T-helper 2 cell treated with Interferon-gamma antibody and Interleukin-4, amounts not matched to agents 100 ng/mL and 5 ng/mL, for 36 hours (primary cell): ENCODE data around the gene AKT3. TPM values are rescaled to one million over a fixed set of nuclear protein-coding genes. Genes with fewer than 3 reads are reported as not detected.
"Not testable (repeated sequence)": the region's sequence is repeated elsewhere in the genome, so short reads cannot be mapped to it uniquely, and the experiment has no call there.

ENCODE experiments used
- intact Hi-C: fragments of 100-400 bp; cut with micrococcal nuclease; formaldehyde crosslinking; loops from one replicate; pipeline ENCODE4 v1.15.1; 2023
- total RNA-seq: library from RNA; stranded (reverse); gene quantifications from 2 replicates; pipeline ENCODE4 v1.2.3, GENCODE V29; 2022

The AKT3 gene
- total RNA-seq, 1 donor from 2014 or later: 23.2 TPM

DNA sequence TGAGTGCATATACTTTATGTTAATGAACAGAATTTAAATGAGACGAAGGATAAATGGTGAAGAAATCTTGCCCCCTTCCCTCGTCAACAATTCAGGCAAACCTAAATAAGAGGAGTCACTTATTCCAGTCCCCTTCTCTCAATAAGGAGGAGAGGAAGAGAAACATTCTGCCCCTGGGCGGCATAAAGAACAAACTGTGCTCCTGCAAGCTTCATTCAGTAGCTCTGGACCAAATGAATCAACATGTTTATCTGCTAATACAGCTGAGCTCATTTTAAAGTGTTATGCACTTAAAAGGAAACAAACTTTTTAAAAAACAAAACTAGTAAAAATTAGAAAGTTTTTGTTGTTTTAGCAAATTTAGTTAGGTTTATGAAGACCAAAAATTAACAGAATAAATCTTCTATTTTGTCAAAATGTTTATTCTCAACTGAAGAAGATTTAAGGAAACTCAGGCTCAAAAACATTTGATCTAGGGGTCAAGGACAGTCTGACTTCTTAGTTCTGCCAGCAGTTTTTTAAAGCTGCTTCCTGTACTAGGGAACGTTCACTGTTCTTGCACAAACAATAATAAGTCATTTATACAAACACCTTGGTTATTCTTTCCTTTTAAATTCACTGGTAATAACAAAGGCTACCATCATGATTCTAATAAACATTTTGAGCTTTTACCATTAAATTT, 58.3 kb downstream of the AKT3 start:
- intact Hi-C loops: no loop called here

DNA sequence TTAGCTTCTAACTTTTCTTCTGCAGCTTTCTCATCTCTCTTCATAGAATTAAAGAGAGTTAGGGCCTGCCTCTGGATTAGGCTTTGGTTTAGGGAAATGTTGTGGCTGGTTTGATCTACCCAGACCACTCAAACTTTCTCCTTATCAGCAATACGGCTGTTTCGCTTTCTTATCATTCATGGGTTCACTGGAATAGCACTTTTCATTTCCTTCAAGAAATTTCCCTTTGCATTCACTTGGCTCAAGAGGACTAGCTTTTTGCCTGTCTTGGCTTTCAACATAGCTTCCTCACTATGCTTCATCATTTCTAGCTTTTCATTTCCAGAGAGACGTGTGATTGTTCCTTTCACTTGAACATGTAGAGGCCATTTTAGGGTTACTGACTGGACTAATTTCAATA, 59.6 kb downstream of the AKT3 start:
- intact Hi-C loops: no loop called here

DNA sequence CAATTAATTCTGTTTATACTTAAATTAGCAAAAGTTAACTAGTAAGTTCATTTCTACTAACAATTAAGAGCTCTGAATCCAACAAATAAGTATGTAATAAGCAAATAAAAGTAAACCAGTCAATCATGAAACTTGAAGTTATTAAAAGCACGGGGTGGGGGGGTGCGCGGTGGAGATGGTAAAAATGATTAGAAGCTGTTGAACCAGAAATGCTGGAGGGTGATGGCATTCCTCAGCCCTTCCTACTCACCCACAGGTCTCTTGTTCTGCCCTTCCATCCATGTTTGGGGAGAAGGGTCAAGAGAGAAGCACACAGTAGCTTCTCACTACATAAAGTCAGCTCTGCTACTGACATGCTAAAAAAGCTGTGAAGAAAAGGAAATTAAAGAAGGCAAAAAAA, 63.5 kb downstream of the AKT3 start:
- intact Hi-C loops: no loop called here

DNA sequence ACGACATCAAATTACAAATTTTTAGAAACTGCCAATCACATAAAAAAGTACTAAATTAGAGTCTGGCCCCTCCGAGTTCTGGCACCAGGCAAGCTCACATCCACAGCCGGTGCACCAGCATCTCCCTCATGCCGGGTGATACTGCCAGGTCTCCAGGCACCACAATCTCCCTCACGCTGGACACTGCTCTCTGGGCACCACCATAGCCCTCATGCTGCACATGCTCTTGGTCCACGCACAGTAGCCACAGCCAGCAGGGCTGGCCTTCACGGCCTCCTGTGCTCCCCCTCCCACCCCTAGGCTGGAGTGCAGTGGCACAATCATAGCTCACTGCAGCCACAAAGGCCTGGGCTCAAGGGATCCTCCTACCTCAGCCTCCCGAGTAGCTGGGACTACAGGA, 65.5 kb downstream of the AKT3 start:
- intact Hi-C loops: no loop called here

DNA sequence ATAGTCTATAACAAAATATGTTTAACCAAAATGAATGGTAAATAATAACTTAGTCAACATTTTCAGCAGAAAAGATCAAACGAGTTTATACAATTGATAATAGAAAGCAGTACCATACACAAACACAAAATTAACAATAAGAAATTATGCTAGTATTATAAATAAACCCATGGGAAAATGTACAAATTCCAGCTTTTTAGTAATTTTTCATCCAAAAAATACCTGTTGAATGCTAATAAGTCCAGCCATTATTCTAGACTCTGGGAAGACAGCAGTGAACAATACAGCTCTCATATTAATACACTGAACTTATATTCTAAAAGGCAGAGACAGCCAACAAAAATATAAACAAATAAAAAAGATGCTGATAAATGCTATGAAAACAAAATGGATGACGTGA, 66.3 kb downstream of the AKT3 start:
- intact Hi-C loops: no loop called here

DNA sequence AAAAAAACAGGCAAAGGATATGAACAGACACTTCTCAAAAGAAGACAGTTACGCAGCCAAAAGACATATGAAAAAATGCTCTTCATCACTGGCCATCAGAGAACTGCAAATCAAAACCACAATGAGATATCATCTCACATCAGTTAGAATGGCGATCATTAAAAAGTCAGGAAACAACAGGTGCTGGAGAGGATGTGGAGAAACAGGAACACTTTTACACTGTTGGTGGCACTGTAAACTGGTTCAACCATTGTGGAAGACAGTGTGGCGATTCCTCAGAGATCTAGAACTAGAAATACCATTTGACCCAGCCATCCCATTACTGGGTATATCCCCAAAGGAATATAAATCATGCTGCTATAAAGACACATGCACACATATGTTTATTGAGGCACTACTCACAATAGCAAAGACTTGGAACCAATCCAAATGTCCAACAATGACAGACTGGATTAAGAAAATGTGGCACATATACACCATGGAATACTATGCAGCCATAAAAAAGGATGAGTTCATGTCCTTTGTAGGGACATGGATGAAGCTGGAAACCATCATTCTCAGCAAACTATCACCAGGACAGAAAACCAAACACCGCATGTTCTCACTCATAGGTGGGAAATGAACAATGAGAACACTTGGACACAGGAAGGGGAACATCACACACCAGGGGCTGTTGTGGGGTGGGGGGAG, 77.5 kb downstream of the AKT3 start:
- intact Hi-C loops: not testable (repeated sequence)

DNA sequence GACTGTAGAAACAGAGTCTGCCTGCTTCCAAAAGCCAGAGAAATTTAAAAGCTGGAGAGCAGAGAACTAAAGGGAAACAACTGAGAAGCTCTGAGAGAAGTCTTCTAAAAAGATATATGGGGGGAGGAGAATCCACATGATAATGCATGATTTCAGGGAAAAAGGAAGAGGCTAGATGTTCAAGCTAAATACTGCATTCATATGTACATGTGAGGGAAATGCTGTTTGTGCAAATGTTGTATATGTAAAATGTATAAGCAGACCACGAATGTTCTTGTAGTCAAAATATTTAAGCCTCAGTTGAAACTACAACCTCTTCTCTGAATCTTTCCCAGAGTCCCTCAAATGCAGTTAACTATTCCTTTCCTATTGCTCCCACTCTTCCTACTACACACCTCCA, 79.2 kb downstream of the AKT3 start:
- intact Hi-C loops: no loop called here

DNA sequence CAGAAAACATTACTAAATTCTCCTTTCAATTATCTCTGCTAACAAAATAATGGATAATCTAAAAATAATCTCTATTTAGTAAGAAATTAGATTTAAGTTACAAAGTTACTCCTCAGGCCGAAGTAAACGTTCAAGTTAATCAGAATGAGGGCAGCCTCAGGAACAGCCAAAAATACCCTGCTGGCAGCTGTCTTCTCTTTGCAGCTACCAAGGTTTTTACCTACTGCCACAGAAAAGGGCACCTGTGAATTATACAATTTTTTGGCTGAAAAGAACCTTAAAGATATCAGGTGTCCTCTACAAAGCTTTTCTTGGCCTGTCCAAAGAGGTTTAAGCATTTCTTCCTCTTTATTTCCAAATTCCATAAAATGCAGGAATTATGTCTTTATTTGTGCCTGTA, 84.4 kb downstream of the AKT3 start:
- intact Hi-C loops: no loop called here

DNA sequence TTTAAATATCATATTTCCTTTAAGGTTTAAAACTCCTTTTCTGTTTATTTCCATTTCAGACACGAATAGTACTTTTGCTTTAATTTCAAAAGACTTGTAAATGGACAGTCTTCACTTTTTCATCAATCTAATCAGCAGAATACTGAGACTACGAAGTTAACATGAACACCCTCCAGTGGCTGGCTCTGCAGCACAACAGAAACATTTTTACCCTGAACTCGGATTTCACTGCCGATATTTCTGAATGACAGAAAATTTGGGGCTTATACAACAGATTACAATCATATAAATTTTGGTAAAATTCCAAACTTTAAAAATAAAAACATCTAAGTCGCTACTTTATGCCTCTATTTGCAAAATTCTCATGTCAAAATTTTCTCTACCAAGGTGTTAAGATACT, 86.2 kb downstream of the AKT3 start:
- intact Hi-C loops: no loop called here

DNA sequence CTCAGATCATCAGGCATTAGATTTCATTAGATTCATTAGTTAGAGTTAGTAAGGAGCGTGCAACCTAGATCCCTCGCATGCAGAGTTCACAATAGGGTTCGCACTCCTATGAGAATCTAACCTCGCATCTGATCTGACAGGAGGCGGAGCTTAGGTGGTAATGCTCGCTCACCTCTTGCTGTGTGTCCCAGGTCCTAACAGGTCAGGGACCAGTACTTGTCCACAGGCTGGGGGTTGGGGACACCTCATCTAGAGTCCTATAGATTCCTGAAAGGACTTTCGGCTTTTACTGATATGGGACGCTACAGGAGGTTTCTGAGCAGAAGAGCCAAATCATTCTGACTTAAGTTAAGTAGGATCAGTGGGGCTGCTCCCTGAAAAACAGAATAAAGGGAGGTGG, 91.4 kb downstream of the AKT3 start:
- intact Hi-C loops: no loop called here

DNA sequence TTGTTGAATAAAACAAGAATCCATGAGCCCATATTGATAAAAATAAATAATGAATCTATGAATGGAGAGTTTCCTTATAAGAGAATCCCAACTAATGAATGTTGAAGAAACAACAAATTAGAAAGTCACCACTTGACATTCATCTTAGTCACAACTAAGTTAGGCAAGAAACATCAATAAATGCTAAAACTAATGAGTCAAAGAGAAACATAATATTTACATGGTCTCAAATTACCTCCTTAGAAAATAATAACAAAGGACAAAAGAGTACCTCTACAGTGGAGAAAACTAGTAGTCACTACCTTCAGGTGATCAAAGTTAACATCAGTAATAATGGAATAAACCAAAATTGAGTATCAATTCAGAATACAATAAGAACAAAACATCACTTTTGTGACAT, 93.5 kb downstream of the AKT3 start:
- intact Hi-C loops: no loop called here

DNA sequence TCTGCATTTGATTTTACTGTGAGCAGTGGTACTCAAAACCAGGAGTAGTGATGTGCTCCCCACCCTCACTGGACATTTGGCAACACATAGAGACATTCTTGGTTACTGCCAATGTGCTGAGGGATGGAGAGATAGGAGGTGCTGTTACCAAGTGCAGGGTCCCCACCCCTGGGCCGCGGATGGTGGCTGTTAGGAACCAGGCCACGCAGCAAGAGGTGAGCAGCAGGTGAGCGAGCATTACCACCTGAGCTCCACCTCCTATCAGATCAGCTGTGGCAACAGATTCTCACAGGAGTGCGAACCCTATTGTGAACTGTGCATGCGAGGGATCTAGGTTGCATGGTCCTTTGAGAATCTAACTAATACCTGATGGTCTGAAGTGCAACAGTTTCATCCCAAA, 95.7 kb downstream of the AKT3 start:
- intact Hi-C loops: no loop called here

DNA sequence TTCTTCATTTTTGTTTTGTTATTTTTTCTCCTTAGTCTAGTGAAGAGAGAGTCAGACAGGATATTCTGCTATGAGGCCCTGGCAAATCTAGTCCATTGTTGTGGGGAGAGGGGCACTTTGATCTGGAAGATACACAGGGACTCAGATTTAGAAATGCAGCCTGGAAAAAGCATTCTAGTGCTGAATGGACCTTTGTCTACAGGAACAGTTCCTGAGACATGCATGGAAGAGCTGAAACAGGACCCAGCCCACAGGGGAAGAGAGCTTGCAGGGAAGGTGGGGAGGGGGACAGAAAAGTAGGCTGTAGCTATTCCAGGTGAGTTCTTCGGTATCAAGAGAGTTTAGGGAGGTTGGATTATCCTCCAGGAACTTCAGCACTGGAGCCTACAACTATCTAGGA, 98.5 kb downstream of the AKT3 start:
- intact Hi-C loops: no loop called here

DNA sequence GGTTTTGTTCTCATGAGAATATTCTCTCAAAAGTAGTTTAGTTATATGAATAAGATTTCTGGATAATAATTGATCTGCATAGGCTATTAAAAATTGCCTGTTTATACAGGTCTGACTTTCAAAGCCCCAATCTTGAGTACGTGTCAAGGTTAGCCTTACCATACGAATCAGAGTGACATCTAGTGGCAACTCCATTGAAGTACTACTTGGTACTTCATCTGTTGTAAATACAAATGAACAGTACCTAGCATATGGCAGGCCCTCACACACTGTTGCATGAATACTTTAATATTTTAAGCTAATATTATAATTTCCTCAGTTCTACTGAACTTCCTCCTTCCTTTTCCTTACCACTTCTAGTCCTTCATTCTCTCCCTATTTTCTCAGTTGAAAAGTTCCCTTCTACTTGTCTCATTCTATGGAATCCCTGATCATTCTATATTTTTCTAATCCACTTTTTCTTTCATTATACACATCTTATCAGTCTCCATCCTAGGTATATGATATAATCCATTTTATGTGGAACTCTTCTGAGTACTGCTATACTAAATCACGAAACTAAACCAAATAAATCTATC, 101.2 kb downstream of the AKT3 start:
- intact Hi-C loops: loop anchor here (1.0 to 5.0 kb wide), 3 partner anchors 271 to 525 kb away; no protein-coding TSS in a partner anchor

DNA sequence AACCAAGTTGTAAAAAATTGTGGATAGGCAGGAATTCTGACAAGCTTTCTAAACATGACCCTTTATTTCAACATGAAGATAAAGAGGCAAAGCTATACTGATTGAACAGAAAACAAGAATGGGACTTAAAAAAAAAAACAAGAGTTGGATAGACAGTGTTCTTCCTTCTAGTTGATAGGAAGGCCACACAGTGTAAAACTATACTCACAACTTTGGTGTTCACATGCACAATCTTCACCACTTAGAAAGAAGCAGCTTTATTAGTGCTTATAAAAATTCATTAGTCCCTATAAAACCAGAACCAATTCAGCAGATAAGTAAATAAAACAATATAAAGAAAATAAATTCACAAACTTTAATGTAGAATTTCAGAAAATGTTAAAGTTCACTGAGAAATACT, 101.8 kb downstream of the AKT3 start:
- intact Hi-C loops: loop anchor here (1.0 to 5.0 kb wide), 3 partner anchors 271 to 525 kb away; no protein-coding TSS in a partner anchor

DNA sequence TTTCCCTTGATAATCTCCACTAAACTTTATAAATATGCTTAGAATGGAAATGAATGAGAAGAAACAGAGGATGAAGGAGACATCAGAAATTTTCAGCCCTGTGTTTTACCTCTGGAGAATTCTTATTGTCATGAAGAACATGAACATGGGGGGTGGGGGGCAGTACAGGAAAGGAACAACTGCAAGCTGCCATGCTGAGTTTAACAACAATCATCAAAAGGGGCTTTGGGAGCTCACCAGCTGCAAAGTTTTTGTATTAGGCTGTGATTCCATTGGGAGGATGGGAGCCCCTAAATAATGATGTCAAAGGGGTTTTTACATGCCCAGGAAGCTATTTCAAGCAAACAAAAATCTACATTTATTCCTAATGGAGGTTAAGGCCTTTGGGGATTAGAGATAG, 103.3 kb downstream of the AKT3 start:
- intact Hi-C loops: loop anchor here (5.0 kb wide), 1 partner anchor 269 kb away; no protein-coding TSS in a partner anchor

DNA sequence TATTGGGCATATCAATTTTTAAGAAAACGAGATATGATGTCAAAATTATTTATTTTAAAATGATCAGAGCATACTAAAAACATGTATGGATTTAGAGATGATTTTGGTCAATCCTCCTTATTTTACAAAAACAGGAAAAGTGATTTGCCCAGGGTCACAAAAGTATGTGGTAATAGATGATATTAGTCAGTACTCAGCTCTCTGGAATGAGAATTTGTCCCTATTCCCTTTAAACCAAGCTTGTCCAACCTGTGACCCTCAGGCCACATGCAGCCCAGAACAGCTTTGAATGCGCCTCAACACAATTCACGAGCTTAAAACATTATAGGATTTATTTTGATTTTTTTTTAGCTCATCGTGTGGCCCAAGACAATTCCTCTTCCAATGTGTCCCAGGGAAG, 104.7 kb downstream of the AKT3 start:
- intact Hi-C loops: loop anchor here (5.0 kb wide), 1 partner anchor 268 kb away; no protein-coding TSS in a partner anchor

DNA sequence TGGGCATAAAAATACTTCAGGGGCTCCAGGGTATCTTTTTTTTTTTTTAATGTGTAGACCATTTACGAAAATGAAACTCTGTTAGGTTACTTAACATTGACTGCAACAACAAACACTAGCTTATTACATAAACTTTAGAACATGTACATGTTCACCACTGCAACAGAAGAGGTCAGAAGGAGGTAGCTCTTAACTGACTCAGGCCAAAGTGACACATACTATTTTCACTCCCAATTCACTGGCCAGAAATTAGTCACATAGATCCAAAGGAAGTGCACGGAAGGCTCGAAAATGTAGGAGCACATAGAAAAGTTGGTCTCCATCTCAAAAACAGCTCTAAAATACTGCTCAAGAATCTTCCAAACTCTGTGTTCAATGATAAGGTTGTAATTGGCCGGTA, 107.2 kb downstream of the AKT3 start:
- intact Hi-C loops: no loop called here

DNA sequence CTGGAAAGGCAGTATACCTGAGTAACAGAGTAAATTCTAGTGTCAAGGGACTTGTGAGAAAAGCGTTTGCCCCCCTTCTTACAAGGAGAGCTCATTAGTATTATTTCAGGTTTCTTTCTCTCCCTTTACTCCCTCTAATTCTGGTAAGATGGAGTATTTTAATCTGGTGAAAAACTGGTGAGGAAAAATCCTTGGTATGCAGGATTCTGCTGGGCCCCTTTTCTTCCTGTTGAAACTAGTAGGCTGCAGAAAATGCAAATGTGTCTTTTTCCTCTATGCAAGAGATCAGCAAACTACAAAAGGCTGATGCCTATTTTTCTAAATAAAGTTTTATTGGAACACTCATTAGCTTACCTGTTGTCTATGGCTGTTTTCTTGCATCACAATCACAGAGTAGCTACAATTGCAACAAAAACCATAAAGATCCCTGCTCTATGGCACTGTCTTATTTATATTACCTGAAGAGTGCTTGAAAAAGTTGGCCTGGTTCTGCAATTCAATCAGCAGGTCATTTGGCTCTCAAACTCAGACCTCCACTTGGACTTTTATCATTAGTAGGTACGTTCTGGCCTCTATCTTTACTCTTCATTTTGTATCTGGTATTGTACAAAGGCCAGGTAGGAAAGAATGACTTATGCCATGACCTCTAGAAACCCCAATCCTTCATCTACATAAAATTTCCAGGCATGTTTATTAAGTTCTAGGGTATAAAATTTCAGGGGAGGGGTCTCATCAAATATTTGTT, 109.6 kb downstream of the AKT3 start:
- intact Hi-C loops: no loop called here

DNA sequence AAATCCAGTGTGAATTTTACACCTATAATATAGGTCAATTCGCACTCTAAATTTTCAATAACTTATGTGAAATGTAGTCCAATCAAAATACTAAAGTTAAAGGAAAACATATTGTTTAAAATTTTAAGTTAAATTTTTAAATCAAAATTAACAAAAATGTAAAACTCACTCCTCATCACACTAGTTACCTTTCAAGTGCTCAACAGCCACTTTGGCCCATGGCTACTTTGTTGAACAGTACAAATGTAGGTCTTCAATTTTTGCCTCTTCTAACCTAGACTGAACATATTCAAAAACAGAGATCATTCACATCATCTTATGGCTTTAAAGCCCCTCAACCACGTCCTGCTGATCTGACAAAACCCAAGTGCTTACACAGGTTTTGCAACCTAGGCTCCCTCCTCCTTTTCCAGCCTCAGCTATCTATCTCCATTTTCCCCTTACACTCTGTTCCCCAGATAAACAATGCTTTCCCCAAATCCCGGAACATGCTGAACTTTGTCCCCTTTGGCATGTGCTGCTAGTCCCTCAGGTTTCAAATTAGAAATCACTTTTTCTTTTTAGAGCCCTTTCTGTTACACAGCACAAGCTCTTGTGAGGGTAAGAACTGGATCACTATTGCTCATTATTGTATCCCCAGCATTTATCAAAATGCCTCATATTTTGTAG, 110.6 kb downstream of the AKT3 start:
- intact Hi-C loops: no loop called here

DNA sequence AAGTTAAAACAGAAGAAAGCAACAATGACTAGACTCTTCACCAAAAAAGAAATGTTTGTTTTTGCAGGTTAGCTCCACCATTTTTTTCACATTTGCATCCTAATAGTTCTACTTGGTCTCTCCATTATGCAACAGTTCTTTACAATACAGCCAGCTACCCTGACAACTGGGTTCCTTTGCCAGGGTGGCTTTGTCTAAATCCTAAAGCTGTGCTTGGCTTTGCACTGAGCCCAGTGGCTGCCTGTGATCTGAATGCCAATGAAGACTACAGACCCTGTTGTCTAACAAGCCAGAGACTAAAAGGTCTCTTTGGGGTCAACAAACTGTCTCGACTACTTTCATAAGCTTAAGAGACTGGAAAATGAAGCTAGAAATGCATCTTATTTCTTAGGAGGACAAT, 112.0 kb downstream of the AKT3 start:
- intact Hi-C loops: no loop called here
